KG1 (cell line): ENCODE measurements around the gene TUBGCP4.

Experiments
- DNase-seq: peaks from one replicate; lab custom pipeline; 2025; lab: John Stamatoyannopoulos, UW

The TUBGCP4 gene

GRCh38 chr15:43403616-43404015 lies 32.7 kb downstream of the TUBGCP4 start:
- no peak for DNase-seq

GRCh38 chr15:43404130-43404529 lies 33.2 kb downstream of the TUBGCP4 start:
- DNase-seq = no peak

- no peak for DNase-seq
Measured at GRCh38 chr15:43406189-43406588, 35.3 kb downstream of the TUBGCP4 start.

- DNase-seq = no peak
Measured at GRCh38 chr15:43406808-43407207, 35.9 kb downstream of the TUBGCP4 start.

- no peak for DNase-seq
Measured at GRCh38 chr15:43408789-43409188, 37.9 kb downstream of the TUBGCP4 start.

GRCh38 chr15:43410572-43411214 lies 39.8 kb downstream of the TUBGCP4 start:
- DNase-seq = no peak

- no peak for DNase-seq
Measured at GRCh38 chr15:43412096-43412495, 41.2 kb downstream of the TUBGCP4 start.

- DNase-seq = no peak
Measured at GRCh38 chr15:43414196-43414595, 43.3 kb downstream of the TUBGCP4 start.

GRCh38 chr15:43420435-43420834 lies 49.5 kb downstream of the TUBGCP4 start:
- DNase-seq = no peak

- DNase-seq = no peak
Measured at GRCh38 chr15:43420876-43421275, 50.0 kb downstream of the TUBGCP4 start.

GRCh38 chr15:43423793-43424192 lies 52.9 kb downstream of the TUBGCP4 start:
- no peak for DNase-seq

GRCh38 chr15:43429687-43430086 lies 58.8 kb downstream of the TUBGCP4 start:
- DNase-seq = no peak

GRCh38 chr15:43433165-43433564 lies 62.3 kb downstream of the TUBGCP4 start:
- no peak for DNase-seq

- no peak for DNase-seq
Measured at GRCh38 chr15:43433661-43434303, 62.9 kb downstream of the TUBGCP4 start.

GRCh38 chr15:43434446-43434845 lies 63.5 kb downstream of the TUBGCP4 start:
- DNase-seq = no peak

- DNase-seq = no peak
Measured at GRCh38 chr15:43436395-43436794, 65.5 kb downstream of the TUBGCP4 start.

GRCh38 chr15:43439268-43439667 lies 68.4 kb downstream of the TUBGCP4 start:
- no peak for DNase-seq

GRCh38 chr15:43440721-43441281 lies 69.9 kb downstream of the TUBGCP4 start:
- peak; percentile 12 for DNase-seq

- DNase-seq = no peak
Measured at GRCh38 chr15:43441316-43441715, 70.4 kb downstream of the TUBGCP4 start.

GRCh38 chr15:43446344-43446743 lies 75.4 kb downstream of the TUBGCP4 start:
- DNase-seq = no peak

- DNase-seq = no peak
Measured at GRCh38 chr15:43449981-43450380, 79.1 kb downstream of the TUBGCP4 start.
